GM12873 (cell line): Measurements from ENCODE around the gene XXYLT1.

Source experiments
- CTCF ChIP-seq: IDR thresholded peaks from 2 replicates; pipeline ENCODE4 v1.5.1; 2012; ENCODE audit warnings: low read depth, mild to moderate bottlenecking, moderate library complexity, low read length, control low read depth; ENCODE audit not compliant: insufficient read depth; ENCODE audit errors: missing control alignments

Gene XXYLT1

GRCh38 chr3:195210266-195210973 is 60.5 kb downstream of the XXYLT1 start:
- TF ChIP-seq CTCF: no peak

GRCh38 chr3:195209847-195210265 is 61.1 kb downstream of the XXYLT1 start:
- TF ChIP-seq CTCF: no peak

GRCh38 chr3:195209083-195209846 is 61.7 kb downstream of the XXYLT1 start:
- TF ChIP-seq CTCF: no peak

- no peak for TF ChIP-seq CTCF
Measured at GRCh38 chr3:195208631-195209030, 62.3 kb downstream of the XXYLT1 start.

- TF ChIP-seq CTCF: no peak
Measured at GRCh38 chr3:195208183-195208582, 62.8 kb downstream of the XXYLT1 start.

GRCh38 chr3:195207731-195208130 is 63.2 kb downstream of the XXYLT1 start:
- TF ChIP-seq CTCF: no peak

- TF ChIP-seq CTCF: no peak
Measured at GRCh38 chr3:195207056-195207455, 63.9 kb downstream of the XXYLT1 start.
